Nephron (organoid): ENCODE measurements around the gene GPATCH8.
"Not testable (repeated sequence)": the region's sequence is repeated elsewhere in the genome, so short reads cannot be mapped to it uniquely, and the experiment has no call there.

Experiments
- H3K27ac Mint-ChIP-seq, 3 experiments: 2 replicates each; pipeline ENCODE4 v1.8.0; 2020; ENCODE audit warnings: mixed read lengths in 3 of 3, mild to moderate bottlenecking in 2 of 3, moderate library complexity in 1 of 3
- H3K27me3 Mint-ChIP-seq: 2 replicates; pipeline ENCODE4 v1.8.0; 2021; ENCODE audit warnings: low read depth, mild to moderate bottlenecking, moderate library complexity, mixed read lengths
- H3K36me3 Mint-ChIP-seq: 2 replicates; pipeline ENCODE4 v1.8.0; 2020; ENCODE audit warnings: low read depth, mixed read lengths
- H3K4me1 Mint-ChIP-seq: 2 replicates; pipeline ENCODE4 v1.8.0; 2020; ENCODE audit warnings: mixed read lengths
- H3K4me3 Mint-ChIP-seq, 3 experiments: 2 replicates each; pipeline ENCODE4 v1.8.0; 2020; ENCODE audit warnings: mild to moderate bottlenecking in 3 of 3, mixed read lengths in 3 of 3, moderate library complexity in 2 of 3
- H3K9me3 Mint-ChIP-seq: 2 replicates; pipeline ENCODE4 v1.8.0; 2020; ENCODE audit warnings: mixed read lengths
- TF ChIP-seq, protein P1 (sequence below), 3 experiments: fragments of 200-600 bp; sonication (generic); IDR thresholded peaks; one replicate each; pipeline ENCODE4 v1.5.0; 2021; ENCODE audit warnings: antibody characterized with exemption in 3 of 3; ENCODE audit not compliant: unreplicated experiment in 3 of 3

Gene GPATCH8

DNA sequence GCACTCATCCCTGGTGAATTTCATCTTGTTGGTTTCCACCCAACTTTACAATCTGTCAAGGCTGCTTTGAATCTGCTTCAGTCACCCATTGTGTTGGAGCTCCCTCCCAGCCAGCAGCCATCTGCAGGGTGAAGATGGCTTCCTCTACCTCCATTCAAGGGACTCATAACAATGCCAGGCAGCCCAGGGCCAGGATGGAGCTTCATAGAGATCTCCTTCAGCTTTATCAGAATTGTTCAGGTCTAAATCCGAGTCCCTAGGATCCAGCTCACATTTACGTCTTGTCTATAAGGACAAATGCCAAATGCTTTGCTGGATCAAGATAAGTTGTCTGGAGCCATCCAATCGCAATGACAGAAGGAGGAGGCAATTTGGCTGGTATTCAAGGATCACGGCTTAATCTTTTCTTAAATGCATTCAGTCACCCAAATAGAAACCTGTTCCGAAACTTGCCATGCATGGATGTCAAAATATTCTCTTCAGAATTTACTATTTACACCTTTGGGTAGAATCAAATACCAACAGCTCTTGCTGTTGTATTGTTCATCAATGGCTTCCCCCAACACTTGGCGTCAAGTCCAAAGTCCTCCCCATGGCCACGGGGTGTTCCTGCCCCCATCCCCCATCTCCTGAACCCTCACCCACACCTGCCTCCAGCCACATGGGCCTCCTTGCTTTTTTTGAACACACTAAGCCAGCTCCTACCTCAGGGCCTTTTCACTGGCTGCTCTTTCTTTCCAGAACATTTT, 135.8 kb downstream of the GPATCH8 start:
- Mint-ChIP-seq H3K4me3 (peak overlapping the region; percentile 29 to 67 (median 39)), H3K4me1 (peaks cover 15% of the 10 kb centered on the region), H3K36me3 (no peaks in the 10 kb centered on the region), H3K27me3 (peaks cover 23% of the 10 kb centered on the region), H3K9me3 (no peaks in the 10 kb centered on the region), H3K27ac (peak overlapping the region in 2 of 3 experiments; percentile 5 to 45)
- TF ChIP-seq, protein P1, sequence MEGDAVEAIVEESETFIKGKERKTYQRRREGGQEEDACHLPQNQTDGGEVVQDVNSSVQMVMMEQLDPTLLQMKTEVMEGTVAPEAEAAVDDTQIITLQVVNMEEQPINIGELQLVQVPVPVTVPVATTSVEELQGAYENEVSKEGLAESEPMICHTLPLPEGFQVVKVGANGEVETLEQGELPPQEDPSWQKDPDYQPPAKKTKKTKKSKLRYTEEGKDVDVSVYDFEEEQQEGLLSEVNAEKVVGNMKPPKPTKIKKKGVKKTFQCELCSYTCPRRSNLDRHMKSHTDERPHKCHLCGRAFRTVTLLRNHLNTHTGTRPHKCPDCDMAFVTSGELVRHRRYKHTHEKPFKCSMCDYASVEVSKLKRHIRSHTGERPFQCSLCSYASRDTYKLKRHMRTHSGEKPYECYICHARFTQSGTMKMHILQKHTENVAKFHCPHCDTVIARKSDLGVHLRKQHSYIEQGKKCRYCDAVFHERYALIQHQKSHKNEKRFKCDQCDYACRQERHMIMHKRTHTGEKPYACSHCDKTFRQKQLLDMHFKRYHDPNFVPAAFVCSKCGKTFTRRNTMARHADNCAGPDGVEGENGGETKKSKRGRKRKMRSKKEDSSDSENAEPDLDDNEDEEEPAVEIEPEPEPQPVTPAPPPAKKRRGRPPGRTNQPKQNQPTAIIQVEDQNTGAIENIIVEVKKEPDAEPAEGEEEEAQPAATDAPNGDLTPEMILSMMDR (IDR thresholded peaks at IDR 0.05; ENCODE audit: unreplicated experiment in 3 of 3) = no peak

DNA sequence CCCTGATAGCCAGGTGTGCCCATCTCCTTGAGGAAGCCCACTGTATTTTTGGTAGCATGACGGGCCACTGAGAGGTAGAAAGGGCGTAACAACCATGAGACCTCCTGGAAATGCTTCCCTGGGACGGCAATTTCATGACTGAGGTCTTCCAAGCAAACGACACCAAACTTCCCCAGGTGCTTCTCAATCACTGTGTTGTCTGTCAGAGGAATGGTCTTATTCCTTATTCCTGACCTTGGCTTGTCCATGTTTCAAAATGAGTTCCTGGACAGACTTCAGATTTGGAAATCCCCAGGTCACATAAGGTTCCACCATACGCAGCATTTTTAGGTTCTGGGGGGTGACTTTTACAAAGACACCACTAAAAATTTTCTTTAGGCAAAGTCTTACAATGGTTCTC, 138.2 kb downstream of the GPATCH8 start:
- Mint-ChIP-seq H3K4me3 (peak overlapping the region; percentile 86 to 95 (median 94)), H3K4me1 (peaks cover 33% of the 10 kb centered on the region), H3K27me3 (peaks cover 17% of the 10 kb centered on the region), H3K27ac (peak overlapping the region in 2 of 3 experiments; percentile 15 to 56)
- not testable (repeated sequence) for H3K36me3 Mint-ChIP-seq, H3K9me3 Mint-ChIP-seq

DNA sequence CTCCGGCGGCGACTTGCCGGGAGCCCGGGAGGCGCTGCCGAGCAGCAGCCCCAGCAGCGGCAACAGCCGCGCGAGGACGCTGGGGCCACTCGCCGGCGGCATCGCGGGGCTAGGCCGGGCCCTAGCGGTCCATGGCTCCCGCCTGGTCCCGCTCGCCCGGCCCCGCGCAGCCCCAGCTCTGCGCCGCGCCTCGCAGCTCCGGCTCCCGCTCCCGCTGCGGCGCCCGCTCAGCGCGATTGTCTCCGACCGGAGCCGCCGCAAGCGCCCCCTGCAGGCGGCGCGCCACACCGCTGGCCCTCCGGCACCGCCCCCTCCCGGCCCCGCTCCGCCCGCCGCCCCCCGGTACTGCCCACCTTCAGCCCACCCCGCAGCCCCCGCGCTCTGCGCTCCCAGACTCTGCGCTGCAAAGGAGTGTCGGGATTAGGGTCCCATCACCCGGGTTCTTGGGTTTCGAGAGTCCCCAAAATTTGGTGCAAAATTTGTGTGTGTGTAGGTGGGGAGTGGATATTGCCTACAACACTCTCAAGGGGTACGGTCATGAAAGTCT, 139.5 kb downstream of the GPATCH8 start, which contains the start of gene FAM171A2:
Gene FAM171A2 (minus strand): TSS at position 241 of the 547 bp plus-strand sequence. CDS start 139 bp downstream, at position 102.
- Mint-ChIP-seq H3K4me3 (peak within 1 kb of the TSS; percentile 90 to 95 (median 94)), H3K27me3 (peaks cover 17% of the 10 kb centered on the region), H3K9me3 (no peaks in the 10 kb centered on the region), H3K27ac (peak within 1 kb of the TSS; percentile 85 to 92 (median 89)), H3K4me1 (peaks cover 38% of the 10 kb centered on the region), H3K36me3 (peaks cover 11% of the 10 kb centered on the region)
- TF ChIP-seq, protein P1 (IDR thresholded peaks at IDR 0.05; ENCODE audit: unreplicated experiment in 3 of 3) = peak; percentile 70 to 93 (median 70)

DNA sequence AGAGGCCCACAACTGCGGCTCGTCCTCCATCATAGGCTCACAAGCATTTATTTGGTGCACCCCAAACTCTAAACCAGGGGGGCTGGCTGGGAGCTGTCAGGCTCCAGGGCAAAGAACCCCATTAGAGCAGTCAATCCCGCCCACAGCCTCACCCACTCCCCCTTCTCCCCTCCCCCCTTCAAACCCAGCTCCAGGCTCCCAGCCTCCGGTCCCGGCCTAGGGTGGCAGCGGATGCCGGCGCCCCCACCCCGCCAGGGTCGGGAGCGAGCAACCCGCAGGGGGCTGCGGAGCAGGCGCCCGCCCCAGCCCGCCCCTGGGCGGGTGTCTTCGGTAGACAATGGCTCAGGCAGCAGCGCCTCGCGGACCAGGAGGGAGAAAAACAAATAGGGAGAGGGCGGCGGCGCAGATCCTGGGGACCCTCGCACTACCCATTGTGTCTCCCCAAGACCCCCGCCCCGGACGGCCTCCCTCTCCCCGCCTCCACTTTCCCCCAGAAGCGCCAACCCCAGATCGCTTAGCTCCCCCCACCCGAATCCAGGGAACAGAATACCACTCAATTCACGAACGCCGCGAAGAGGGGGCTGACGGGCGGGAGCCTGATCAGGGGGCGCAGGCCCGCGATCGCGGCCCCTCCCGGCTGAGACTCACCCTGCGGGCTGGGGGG, 140.1 kb downstream of the GPATCH8 start:
- Mint-ChIP-seq H3K9me3 (no peaks in the 10 kb centered on the region), H3K4me3 (peak overlapping the region; percentile 90 to 94 (median 93)), H3K4me1 (peaks cover 43% of the 10 kb centered on the region), H3K36me3 (peaks cover 13% of the 10 kb centered on the region), H3K27ac (peak overlapping the region; percentile 82 to 92 (median 89)), H3K27me3 (peaks cover 17% of the 10 kb centered on the region)
- TF ChIP-seq, protein P1 (IDR thresholded peaks at IDR 0.05; ENCODE audit: unreplicated experiment in 3 of 3) = no peak

DNA sequence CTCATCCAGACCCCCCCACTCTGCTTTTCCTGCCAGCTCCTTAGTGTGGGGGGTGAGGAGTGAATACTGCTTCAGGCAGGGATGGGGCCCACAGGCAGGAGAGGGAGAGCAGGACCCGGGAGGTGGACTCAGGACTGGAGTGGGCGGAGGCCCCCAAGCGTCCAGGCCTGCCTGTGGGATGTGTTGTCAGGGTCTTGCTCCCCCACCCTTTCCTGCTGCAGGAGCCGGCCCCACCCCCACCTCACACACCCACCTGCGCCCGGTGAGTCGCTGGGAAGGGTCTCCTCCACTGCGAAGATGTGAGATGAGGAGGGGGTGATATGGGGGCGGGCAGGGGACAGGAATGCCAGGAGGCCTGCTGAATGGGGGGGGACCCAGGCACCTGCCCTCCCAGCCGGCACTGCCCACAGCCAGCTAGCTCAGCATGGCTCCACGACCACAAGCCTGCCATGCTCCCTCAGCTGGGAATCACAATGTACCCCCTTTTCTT, 140.7 kb downstream of the GPATCH8 start:
- TF ChIP-seq, protein P1 (IDR thresholded peaks at IDR 0.05; ENCODE audit: unreplicated experiment in 3 of 3) = no peak
- peak overlapping the region; percentile 66 to 92 (median 89) for H3K27ac Mint-ChIP-seq
- H3K9me3 Mint-ChIP-seq = no peaks in the 10 kb centered on the region
- H3K4me3 Mint-ChIP-seq = peak overlapping the region; percentile 90 to 94 (median 93)
- H3K27me3 Mint-ChIP-seq = peaks cover 17% of the 10 kb centered on the region
- peaks cover 17% of the 10 kb centered on the region for H3K36me3 Mint-ChIP-seq
- peaks cover 45% of the 10 kb centered on the region for H3K4me1 Mint-ChIP-seq
